ENCODE data around the gene NUFIP1. TPM values are rescaled to one million over a fixed set of nuclear protein-coding genes. Genes with fewer than 3 reads are reported as not detected.

NUFIP1 gene
- total RNA-seq (2021; ENCODE audit: unreplicated experiment): 12.2 TPM
- polyA plus RNA-seq (2012): 3.0 and 4.1 TPM in 2 replicates
- percentile 83 among the genes with signal in this experiment for Bru-seq, nascent RNA
- BruChase-seq, experiment 1, labeled RNA remaining after a 6-hour chase: percentile 58 among the genes with signal in this experiment
- BruChase-seq, experiment 2, labeled RNA remaining after a 2-hour chase: percentile 67 among the genes with signal in this experiment
- long read RNA-seq, transcript NUFIP1-201 (10 exons, 3,492 nt): major isoform, 13 of 20 reads
- long read RNA-seq, partial matches to known transcripts: 5 of 20 reads
- long read RNA-seq, other reads (novel, unspliced or antisense): 2 of 20 reads

- H3K4me2 ChIP-seq (ENCODE audit: low read length): peak within 1 kb of the TSS; percentile 91
- POLR2A ChIA-PET: no interaction called here
- peak within 1 kb of the TSS; percentile 83 to 98 for H3K4me3 ChIP-seq (replicated peaks in 1 of 2; ENCODE audit: low read depth in 1 of 2, low read length in 2 of 2)
- DNase-seq (ENCODE audit: low read depth, low spot score) (peak; percentile 90), ATAC-seq (peak; percentile 96)
- CTCF ChIA-PET: no interaction called here
- BruUV-seq (replicated peaks): TSS peak; percentile 52
- H3K27ac ChIP-seq (ENCODE audit: low read depth, low read length): peak within 1 kb of the TSS; percentile 59
- H3K9me3 ChIP-seq (ENCODE audit: control insufficient read depth in 1 of 2, insufficient read depth in 1 of 2, low read depth in 1 of 2, low read length in 2 of 2): no peaks in the 10 kb centered on the region
- no peak within 1 kb of the TSS for H2AFZ ChIP-seq (ENCODE audit: low read depth, low read length, poor library complexity, severe bottlenecking)
- peaks cover 10 to 18% of the 10 kb centered on the region in 2 experiments for H3K4me1 ChIP-seq (ENCODE audit: control insufficient read depth in 1 of 2, insufficient read depth in 2 of 2, low read length in 2 of 2)
- 0 out of 2 replicates have a peak, but pooled peaks cover 4% of the 10 kb centered on the region for H4K20me1 ChIP-seq (ENCODE audit: insufficient read depth)
- no peaks in the 10 kb centered on the region for H3K9me2 ChIP-seq (ENCODE audit: insufficient read depth)
- intact Hi-C loops (cut with micrococcal nuclease): no loop called here
- H3K27me3 ChIP-seq (ENCODE audit: insufficient read depth, low read length): no peaks in the 10 kb centered on the region
- RAD21 ChIA-PET (ENCODE audit: low non-redundant PET in 1 of 2, low total read pairs in 2 of 2, uncharacterized antibody in 2 of 2, unreplicated experiment in 2 of 2): no interaction called here
- peak within 1 kb of the TSS; percentile 96 for H3K9ac ChIP-seq (ENCODE audit: low read length)
- peaks cover 5 to 13% of the 10 kb centered on the region in 2 experiments; a peak in 2 of 4 replicates for H3K36me3 ChIP-seq (ENCODE audit: control insufficient read depth in 1 of 2, insufficient read depth in 2 of 2, low read length in 2 of 2)
- peaks cover 94% of the 10 kb centered on the region for H3K79me2 ChIP-seq (ENCODE audit: insufficient read depth, low read length)
- TF ChIP-seq, protein P1, sequence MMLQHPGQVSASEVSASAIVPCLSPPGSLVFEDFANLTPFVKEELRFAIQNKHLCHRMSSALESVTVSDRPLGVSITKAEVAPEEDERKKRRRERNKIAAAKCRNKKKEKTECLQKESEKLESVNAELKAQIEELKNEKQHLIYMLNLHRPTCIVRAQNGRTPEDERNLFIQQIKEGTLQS (IDR thresholded peaks at IDR 0.05): no peak
- peak; percentile 77 for TF ChIP-seq YY1 (IDR thresholded peaks at IDR 0.05; ENCODE audit: extremely low read depth, insufficient replicate concordance, low read depth, low read length)
- TF ChIP-seq SP1 (IDR thresholded peaks at IDR 0.05; ENCODE audit: low read depth): peak; percentile 77
- no peak for TF ChIP-seq EGR1 (IDR thresholded peaks at IDR 0.05; ENCODE audit: low read depth)
- TF ChIP-seq JUND (IDR thresholded peaks at IDR 0.05): no peak
- TF ChIP-seq ZBTB33 (IDR thresholded peaks at IDR 0.05; ENCODE audit: extremely low read depth, insufficient replicate concordance, low read length): no peak
- TF ChIP-seq TCF7L2 (IDR thresholded peaks at IDR 0.05; ENCODE audit: borderline replicate concordance, extremely low read depth, insufficient read depth, insufficient read length): peak; percentile 40
- peak; percentile 47; the same call in 1 of the 2 replicates for TF ChIP-seq CBX3 (IDR thresholded peaks at IDR 0.05; ENCODE audit: low read depth)
- no peak for TF ChIP-seq RAD21 (IDR thresholded peaks at IDR 0.05; ENCODE audit: low read depth)
- no peak for TF ChIP-seq EZH2phosphoT487 (IDR thresholded peaks at IDR 0.05; ENCODE audit: borderline replicate concordance)
- TF ChIP-seq EZH2 (IDR thresholded peaks at IDR 0.05): no peak
- no peak for TF ChIP-seq ZNF274 (IDR thresholded peaks at IDR 0.05; ENCODE audit: low read depth, low read length)
- peak; percentile 82 for TF ChIP-seq POLR2AphosphoS5 (IDR thresholded peaks at IDR 0.05; ENCODE audit: low read depth, low read length)
- TF ChIP-seq SIN3A (IDR thresholded peaks at IDR 0.05; ENCODE audit: low read depth): peak; percentile 94
- peak; percentile 43 for TF ChIP-seq POLR2A (IDR thresholded peaks at IDR 0.05; ENCODE audit: borderline replicate concordance, extremely low read depth, insufficient read depth, insufficient read length)
- TF ChIP-seq, protein P2, sequence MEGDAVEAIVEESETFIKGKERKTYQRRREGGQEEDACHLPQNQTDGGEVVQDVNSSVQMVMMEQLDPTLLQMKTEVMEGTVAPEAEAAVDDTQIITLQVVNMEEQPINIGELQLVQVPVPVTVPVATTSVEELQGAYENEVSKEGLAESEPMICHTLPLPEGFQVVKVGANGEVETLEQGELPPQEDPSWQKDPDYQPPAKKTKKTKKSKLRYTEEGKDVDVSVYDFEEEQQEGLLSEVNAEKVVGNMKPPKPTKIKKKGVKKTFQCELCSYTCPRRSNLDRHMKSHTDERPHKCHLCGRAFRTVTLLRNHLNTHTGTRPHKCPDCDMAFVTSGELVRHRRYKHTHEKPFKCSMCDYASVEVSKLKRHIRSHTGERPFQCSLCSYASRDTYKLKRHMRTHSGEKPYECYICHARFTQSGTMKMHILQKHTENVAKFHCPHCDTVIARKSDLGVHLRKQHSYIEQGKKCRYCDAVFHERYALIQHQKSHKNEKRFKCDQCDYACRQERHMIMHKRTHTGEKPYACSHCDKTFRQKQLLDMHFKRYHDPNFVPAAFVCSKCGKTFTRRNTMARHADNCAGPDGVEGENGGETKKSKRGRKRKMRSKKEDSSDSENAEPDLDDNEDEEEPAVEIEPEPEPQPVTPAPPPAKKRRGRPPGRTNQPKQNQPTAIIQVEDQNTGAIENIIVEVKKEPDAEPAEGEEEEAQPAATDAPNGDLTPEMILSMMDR (IDR thresholded peaks at IDR 0.05 in 2 of 3, conservative IDR thresholded peaks at IDR 0.05 in 1 of 3; ENCODE audit: borderline replicate concordance in 1 of 3, insufficient read depth in 1 of 3, low read depth in 2 of 3, low read length in 2 of 3): no peak
- TF ChIP-seq REST (IDR thresholded peaks at IDR 0.05; ENCODE audit: low read depth): no peak
These were observed at the start of gene NUFIP1, which contains the start of gene GPALPP1 for GRCh38 chr13:44989071-44989889. Gene NUFIP1 (minus strand): TSS chr13:44989471. CDS start chr13:44989436, 35 bp downstream. Gene GPALPP1 (plus strand): TSS chr13:44989538. CDS start chr13:44989655, 117 bp downstream.

All from HCT116 (cell line).